CD4-positive, alpha-beta T cell treated with Interferon gamma for 1 hour (primary cell): ENCODE measurements around the gene SMIM24.
"Not testable (repeated sequence)": the region's sequence is repeated elsewhere in the genome, so short reads cannot be mapped to it uniquely, and the experiment has no call there.

Source experiments
- DNase-seq: peaks from one replicate; pipeline ENCODE4 v3.0.0-alpha.2; 2020

SMIM24 gene

GRCh38 chr19:3454656-3455392, 25.5 kb downstream of the SMIM24 start:
- DNase-seq = no peak

GRCh38 chr19:3453840-3454239, 26.5 kb downstream of the SMIM24 start:
- DNase-seq = no peak

GRCh38 chr19:3452942-3453214, 27.4 kb downstream of the SMIM24 start:
- not testable (repeated sequence) for DNase-seq

- DNase-seq = no peak
Measured at GRCh38 chr19:3452171-3452941, 28.0 kb downstream of the SMIM24 start.

- DNase-seq = no peak
Measured at GRCh38 chr19:3451451-3451866, 28.9 kb downstream of the SMIM24 start.

- DNase-seq = peak; percentile 12
Measured at GRCh38 chr19:3450796-3451411, 29.4 kb downstream of the SMIM24 start.

GRCh38 chr19:3448616-3449334, 31.6 kb downstream of the SMIM24 start:
- no peak for DNase-seq

GRCh38 chr19:3446657-3447056, 33.7 kb downstream of the SMIM24 start:
- DNase-seq = not testable (repeated sequence)

- no peak for DNase-seq
Measured at GRCh38 chr19:3444695-3445234, 35.6 kb downstream of the SMIM24 start.

GRCh38 chr19:3443840-3444694, 36.3 kb downstream of the SMIM24 start:
- DNase-seq = no peak

- no peak for DNase-seq
Measured at GRCh38 chr19:3442487-3443071, 37.7 kb downstream of the SMIM24 start.

- no peak for DNase-seq
Measured at GRCh38 chr19:3441986-3442329, 38.4 kb downstream of the SMIM24 start.

- no peak for DNase-seq
Measured at GRCh38 chr19:3441089-3441985, 39.0 kb downstream of the SMIM24 start.

- DNase-seq = peak; percentile 51
Measured at GRCh38 chr19:3440082-3440481, 40.2 kb downstream of the SMIM24 start.

GRCh38 chr19:3434630-3435553, 45.4 kb downstream of the SMIM24 start:
- peak; percentile 95 for DNase-seq

GRCh38 chr19:3433805-3434540, 46.4 kb downstream of the SMIM24 start:
- DNase-seq = no peak

- no peak for DNase-seq
Measured at GRCh38 chr19:3433313-3433712, 47.0 kb downstream of the SMIM24 start.

- no peak for DNase-seq
Measured at GRCh38 chr19:3431760-3432397, 48.4 kb downstream of the SMIM24 start.

GRCh38 chr19:3430366-3430680, 50.0 kb downstream of the SMIM24 start:
- not testable (repeated sequence) for DNase-seq
